WTC11 (cell line): ENCODE results near the gene YWHAQ. TPM values are rescaled to one million over a fixed set of nuclear protein-coding genes. Genes with fewer than 3 reads are reported as not detected.

Experiments used
- ATAC-seq: fragments of 200-7000 bp; cut with Tn5 transposase; 2 replicates; pipeline ENCODE4 v1.10.0; 2021; ENCODE audit warnings: mild to moderate bottlenecking, moderate library complexity
- CTCF ChIA-PET: fragments of 300-600 bp; sonication (Branson Sonifier 250); formaldehyde crosslinking; loops from one replicate; lab custom pipeline; 2021; ENCODE audit warnings: antibody characterized with exemption; lab: Charles Lee
- POLR2A ChIA-PET: fragments of 350-600 bp; sonication (Branson Sonifier 250); formaldehyde crosslinking; loops from one replicate; lab custom pipeline; 2021; ENCODE audit warnings: antibody characterized with exemption; lab: Charles Lee
- DNase-seq: peaks from one replicate; pipeline ENCODE4 v3.0.0; 2021; ENCODE audit warnings: low spot score
- H3K27ac Mint-ChIP-seq: 2 replicates; pipeline ENCODE4 v1.8.0; 2021; ENCODE audit warnings: mixed read lengths
- H3K27me3 Mint-ChIP-seq: 2 replicates; pipeline ENCODE4 v1.8.0; 2021; ENCODE audit warnings: low read depth, mild to moderate bottlenecking, moderate library complexity, mixed read lengths
- H3K36me3 Mint-ChIP-seq: 2 replicates; pipeline ENCODE4 v1.8.0; 2021; ENCODE audit warnings: mixed read lengths
- H3K4me1 Mint-ChIP-seq: 2 replicates; pipeline ENCODE4 v1.8.0; 2022; ENCODE audit warnings: mixed read lengths
- H3K4me3 Mint-ChIP-seq: 2 replicates; pipeline ENCODE4 v1.8.0; 2021; ENCODE audit warnings: mild to moderate bottlenecking, moderate library complexity, mixed read lengths
- H3K9me3 Mint-ChIP-seq: 2 replicates; pipeline ENCODE4 v1.8.0; 2021; ENCODE audit warnings: mixed read lengths
- CREB1 ChIP-seq: sonication (generic); formaldehyde crosslinking; IDR thresholded peaks from 2 replicates; pipeline ENCODE4 v1.8.0; 2023; ENCODE audit warnings: mild to moderate bottlenecking, missing genetic modification reagents
- ELF4 ChIP-seq: sonication (generic); formaldehyde crosslinking; IDR thresholded peaks from 2 replicates; pipeline ENCODE4 v1.8.1; 2022; ENCODE audit warnings: low read depth, mild to moderate bottlenecking, moderate library complexity, missing genetic modification reagents
- ESRRA ChIP-seq: sonication (generic); formaldehyde crosslinking; IDR thresholded peaks from 2 replicates; pipeline ENCODE4 v1.8.1; 2022; ENCODE audit warnings: mild to moderate bottlenecking, missing genetic modification reagents, borderline replicate concordance
- ETV6 ChIP-seq: sonication (generic); formaldehyde crosslinking; IDR thresholded peaks from 2 replicates; pipeline ENCODE4 v1.8.1; 2022; ENCODE audit warnings: mild to moderate bottlenecking, missing genetic modification reagents
- FOXJ3 ChIP-seq: sonication (generic); formaldehyde crosslinking; IDR thresholded peaks from 2 replicates; pipeline ENCODE4 v1.9.0; 2021; ENCODE audit warnings: missing genetic modification reagents, mild to moderate bottlenecking, borderline replicate concordance
- HMGA2 ChIP-seq: fragments of 250-450 bp; sonication (Bioruptor Pico); IDR thresholded peaks from 2 replicates; pipeline ENCODE4 v1.4.0; 2021; ENCODE audit warnings: mild to moderate bottlenecking, moderate library complexity
- JAZF1 ChIP-seq: fragments of 250-450 bp; sonication (Bioruptor Pico); IDR thresholded peaks from 2 replicates; pipeline ENCODE4 v1.9.0; 2021; ENCODE audit warnings: moderate library complexity, mild to moderate bottlenecking, inconsistent platforms
- JUN ChIP-seq: sonication (generic); formaldehyde crosslinking; IDR thresholded peaks from 2 replicates; pipeline ENCODE4 v1.8.0; 2023; ENCODE audit warnings: mild to moderate bottlenecking, missing genetic modification reagents
- NFATC4 ChIP-seq: fragments of 250-450 bp; sonication (Bioruptor Pico); IDR thresholded peaks from 2 replicates; pipeline ENCODE4 v1.9.0; 2021; ENCODE audit warnings: mild to moderate bottlenecking
- NFE2L1 ChIP-seq: sonication (generic); formaldehyde crosslinking; IDR thresholded peaks from 2 replicates; pipeline ENCODE4 v1.8.1; 2023; ENCODE audit warnings: missing genetic modification reagents
- NFYB ChIP-seq: sonication (generic); formaldehyde crosslinking; conservative IDR thresholded peaks from 2 replicates; pipeline ENCODE4 v1.8.0; 2022; ENCODE audit warnings: low read depth, missing genetic modification reagents
- NR1H2 ChIP-seq: sonication (generic); formaldehyde crosslinking; IDR thresholded peaks from 2 replicates; pipeline ENCODE4 v1.9.0; 2021; ENCODE audit warnings: mild to moderate bottlenecking, moderate library complexity, missing genetic modification reagents
- OVOL2 ChIP-seq: fragments of 250-450 bp; sonication (Bioruptor Pico); IDR thresholded peaks from 2 replicates; pipeline ENCODE4 v1.9.0; 2021; ENCODE audit warnings: mild to moderate bottlenecking, borderline replicate concordance
- SOX15 ChIP-seq: fragments of 250-450 bp; sonication (Bioruptor Pico); IDR thresholded peaks from 2 replicates; pipeline ENCODE4 v1.9.0; 2021; ENCODE audit warnings: mild to moderate bottlenecking
- ZBTB21 ChIP-seq: sonication (generic); formaldehyde crosslinking; IDR thresholded peaks from 2 replicates; pipeline ENCODE4 v1.8.1; 2023; ENCODE audit warnings: mild to moderate bottlenecking, missing genetic modification reagents, borderline replicate concordance
- ZNF138 ChIP-seq: sonication (generic); formaldehyde crosslinking; conservative IDR thresholded peaks from 2 replicates; pipeline ENCODE4 v1.8.1; 2022; ENCODE audit warnings: mild to moderate bottlenecking, moderate library complexity, missing genetic modification reagents
- ZNF317 ChIP-seq: sonication (generic); formaldehyde crosslinking; IDR thresholded peaks from 2 replicates; pipeline ENCODE4 v1.8.1; 2023; ENCODE audit warnings: low read depth, mild to moderate bottlenecking, moderate library complexity, missing genetic modification reagents, borderline replicate concordance
- ZNF416 ChIP-seq: fragments of 250-450 bp; sonication (Bioruptor Pico); IDR thresholded peaks from 2 replicates; pipeline ENCODE4 v1.9.0; 2021; ENCODE audit warnings: mild to moderate bottlenecking, inconsistent platforms
- ZNF423 ChIP-seq: fragments of 250-450 bp; sonication (Bioruptor Pico); IDR thresholded peaks from 2 replicates; pipeline ENCODE4 v2.1.2; 2022; ENCODE audit warnings: mild to moderate bottlenecking, moderate library complexity
- total RNA-seq: library from RNA; stranded (reverse); gene quantifications from 3 replicates; pipeline ENCODE4 v1.2.3, GENCODE V29; 2021
- TF ChIP-seq, protein P1 (sequence below): sonication (generic); formaldehyde crosslinking; IDR thresholded peaks from 2 replicates; pipeline ENCODE4 v1.8.1; 2022; ENCODE audit warnings: mild to moderate bottlenecking, moderate library complexity, missing genetic modification reagents
- TF ChIP-seq, protein P2 (sequence below): sonication (generic); formaldehyde crosslinking; IDR thresholded peaks from 2 replicates; pipeline ENCODE4 v1.8.0; 2023; ENCODE audit warnings: mild to moderate bottlenecking, missing genetic modification reagents
- TF ChIP-seq, protein P3 (sequence below): sonication (generic); formaldehyde crosslinking; IDR thresholded peaks from 2 replicates; pipeline ENCODE4 v1.8.1; 2023; ENCODE audit warnings: mild to moderate bottlenecking, missing genetic modification reagents
- TF ChIP-seq, protein P4 (sequence below): fragments of 250-450 bp; sonication (Bioruptor Pico); IDR thresholded peaks from 2 replicates; pipeline ENCODE4 v1.9.0; 2021; ENCODE audit warnings: moderate library complexity, mild to moderate bottlenecking, inconsistent platforms, borderline replicate concordance
- TF ChIP-seq, protein P5 (sequence below): sonication (generic); formaldehyde crosslinking; conservative IDR thresholded peaks from 2 replicates; pipeline ENCODE4 v1.8.1; 2023; ENCODE audit warnings: mild to moderate bottlenecking, low read depth, missing genetic modification reagents, moderate library complexity
- TF ChIP-seq, protein P6 (sequence below): sonication (generic); formaldehyde crosslinking; IDR thresholded peaks from 2 replicates; pipeline ENCODE4 v1.8.0; 2022; ENCODE audit warnings: mild to moderate bottlenecking, missing genetic modification reagents

Gene YWHAQ
- total RNA-seq, 1 experiment from 2014 or later: 395 TPM

DNA sequence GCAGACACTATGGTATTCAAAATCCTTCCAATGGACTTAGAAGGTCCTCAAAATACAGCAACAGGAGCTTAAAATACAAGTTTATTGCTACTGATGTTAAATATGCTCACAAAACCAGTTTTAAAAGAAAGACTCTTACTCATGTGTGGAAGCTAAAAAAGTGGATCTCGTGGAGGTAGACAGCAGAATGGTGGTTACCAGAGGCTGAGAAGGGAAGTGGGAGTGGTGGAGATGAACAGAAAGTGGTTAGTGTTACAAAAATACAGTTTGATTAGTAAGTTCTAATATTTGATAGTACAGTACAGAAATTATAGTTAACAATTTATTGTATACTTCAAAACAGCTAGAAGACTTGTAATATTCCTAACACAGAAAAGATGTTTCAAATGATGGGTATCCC, 87.2 kb downstream of the YWHAQ start:
- ChIA-PET POLR2A (interaction anchor here (0.5 kb wide), 1 partner anchor 20 kb away, joined by 4 read pairs; no protein-coding TSS in a partner anchor), CTCF (no interaction called here)
- DNase-seq (no peak), ATAC-seq (no peak)
- TF ChIP-seq, protein P1, sequence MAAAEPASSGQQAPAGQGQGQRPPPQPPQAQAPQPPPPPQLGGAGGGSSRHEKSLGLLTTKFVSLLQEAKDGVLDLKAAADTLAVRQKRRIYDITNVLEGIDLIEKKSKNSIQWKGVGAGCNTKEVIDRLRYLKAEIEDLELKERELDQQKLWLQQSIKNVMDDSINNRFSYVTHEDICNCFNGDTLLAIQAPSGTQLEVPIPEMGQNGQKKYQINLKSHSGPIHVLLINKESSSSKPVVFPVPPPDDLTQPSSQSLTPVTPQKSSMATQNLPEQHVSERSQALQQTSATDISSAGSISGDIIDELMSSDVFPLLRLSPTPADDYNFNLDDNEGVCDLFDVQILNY (CRISPR knock-in tag): no peak
- TF ChIP-seq ELF4 (CRISPR knock-in tag) (no peak), CREB1 (CRISPR knock-in tag) (no peak), NFYB (CRISPR knock-in tag) (no peak), JAZF1 (no peak), ESRRA (no peak), ETV6 (no peak), HMGA2 (no peak), NFE2L1 (no peak), SOX15 (CRISPR knock-in tag) (no peak), ZNF416 (CRISPR knock-in tag) (no peak), ZNF423 (CRISPR knock-in tag) (no peak), OVOL2 (CRISPR knock-in tag) (no peak), JUN (no peak), ZBTB21 (CRISPR knock-in tag) (no peak), ZNF317 (CRISPR knock-in tag) (no peak)
- TF ChIP-seq, protein P2, sequence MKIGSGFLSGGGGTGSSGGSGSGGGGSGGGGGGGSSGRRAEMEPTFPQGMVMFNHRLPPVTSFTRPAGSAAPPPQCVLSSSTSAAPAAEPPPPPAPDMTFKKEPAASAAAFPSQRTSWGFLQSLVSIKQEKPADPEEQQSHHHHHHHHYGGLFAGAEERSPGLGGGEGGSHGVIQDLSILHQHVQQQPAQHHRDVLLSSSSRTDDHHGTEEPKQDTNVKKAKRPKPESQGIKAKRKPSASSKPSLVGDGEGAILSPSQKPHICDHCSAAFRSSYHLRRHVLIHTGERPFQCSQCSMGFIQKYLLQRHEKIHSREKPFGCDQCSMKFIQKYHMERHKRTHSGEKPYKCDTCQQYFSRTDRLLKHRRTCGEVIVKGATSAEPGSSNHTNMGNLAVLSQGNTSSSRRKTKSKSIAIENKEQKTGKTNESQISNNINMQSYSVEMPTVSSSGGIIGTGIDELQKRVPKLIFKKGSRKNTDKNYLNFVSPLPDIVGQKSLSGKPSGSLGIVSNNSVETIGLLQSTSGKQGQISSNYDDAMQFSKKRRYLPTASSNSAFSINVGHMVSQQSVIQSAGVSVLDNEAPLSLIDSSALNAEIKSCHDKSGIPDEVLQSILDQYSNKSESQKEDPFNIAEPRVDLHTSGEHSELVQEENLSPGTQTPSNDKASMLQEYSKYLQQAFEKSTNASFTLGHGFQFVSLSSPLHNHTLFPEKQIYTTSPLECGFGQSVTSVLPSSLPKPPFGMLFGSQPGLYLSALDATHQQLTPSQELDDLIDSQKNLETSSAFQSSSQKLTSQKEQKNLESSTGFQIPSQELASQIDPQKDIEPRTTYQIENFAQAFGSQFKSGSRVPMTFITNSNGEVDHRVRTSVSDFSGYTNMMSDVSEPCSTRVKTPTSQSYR (CRISPR knock-in tag): no peak
- TF ChIP-seq, protein P3, sequence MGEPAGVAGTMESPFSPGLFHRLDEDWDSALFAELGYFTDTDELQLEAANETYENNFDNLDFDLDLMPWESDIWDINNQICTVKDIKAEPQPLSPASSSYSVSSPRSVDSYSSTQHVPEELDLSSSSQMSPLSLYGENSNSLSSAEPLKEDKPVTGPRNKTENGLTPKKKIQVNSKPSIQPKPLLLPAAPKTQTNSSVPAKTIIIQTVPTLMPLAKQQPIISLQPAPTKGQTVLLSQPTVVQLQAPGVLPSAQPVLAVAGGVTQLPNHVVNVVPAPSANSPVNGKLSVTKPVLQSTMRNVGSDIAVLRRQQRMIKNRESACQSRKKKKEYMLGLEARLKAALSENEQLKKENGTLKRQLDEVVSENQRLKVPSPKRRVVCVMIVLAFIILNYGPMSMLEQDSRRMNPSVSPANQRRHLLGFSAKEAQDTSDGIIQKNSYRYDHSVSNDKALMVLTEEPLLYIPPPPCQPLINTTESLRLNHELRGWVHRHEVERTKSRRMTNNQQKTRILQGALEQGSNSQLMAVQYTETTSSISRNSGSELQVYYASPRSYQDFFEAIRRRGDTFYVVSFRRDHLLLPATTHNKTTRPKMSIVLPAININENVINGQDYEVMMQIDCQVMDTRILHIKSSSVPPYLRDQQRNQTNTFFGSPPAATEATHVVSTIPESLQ (CRISPR knock-in tag): no peak
- TF ChIP-seq, protein P4, sequence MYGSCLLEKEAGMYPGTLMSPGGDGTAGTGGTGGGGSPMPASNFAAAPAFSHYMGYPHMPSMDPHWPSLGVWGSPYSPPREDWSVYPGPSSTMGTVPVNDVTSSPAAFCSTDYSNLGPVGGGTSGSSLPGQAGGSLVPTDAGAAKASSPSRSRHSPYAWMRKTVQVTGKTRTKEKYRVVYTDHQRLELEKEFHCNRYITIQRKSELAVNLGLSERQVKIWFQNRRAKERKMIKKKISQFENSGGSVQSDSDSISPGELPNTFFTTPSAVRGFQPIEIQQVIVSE (CRISPR knock-in tag): no peak
- H3K4me3 Mint-ChIP-seq: no peak overlapping the region
- 0 out of 2 replicates have a peak, but pooled peaks cover 3% of the 10 kb centered on the region for H3K36me3 Mint-ChIP-seq
- H3K27ac Mint-ChIP-seq: no peak overlapping the region
- H3K4me1 Mint-ChIP-seq: peaks cover 19% of the 10 kb centered on the region
- no peaks in the 10 kb centered on the region for H3K9me3 Mint-ChIP-seq
- no peaks in the 10 kb centered on the region for H3K27me3 Mint-ChIP-seq

DNA sequence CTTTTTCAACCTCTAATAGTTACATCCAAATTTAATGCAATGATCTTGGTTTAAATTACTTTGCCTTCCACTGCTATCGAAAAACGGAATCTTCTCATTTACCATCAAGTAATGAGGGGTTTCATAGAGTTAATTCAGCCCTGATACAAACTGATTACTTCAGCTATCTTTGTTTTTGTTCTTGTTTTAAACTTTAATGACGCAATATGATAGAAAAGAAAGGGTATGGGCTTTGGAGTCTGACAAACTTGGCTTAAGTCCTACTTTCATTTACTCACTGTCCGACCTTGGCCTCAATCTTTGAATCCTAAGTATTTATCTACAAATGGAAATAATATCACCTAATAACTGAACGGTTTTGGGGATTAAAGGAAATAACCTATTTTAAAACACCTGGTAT, 91.3 kb downstream of the YWHAQ start:
- ChIA-PET POLR2A (no interaction called here), CTCF (interaction anchor here (1.3 kb wide), 1 partner anchor 15 kb away, joined by 7 read pairs; no protein-coding TSS in a partner anchor)
- DNase-seq (no peak), ATAC-seq (no peak)
- Mint-ChIP-seq H3K36me3 (0 out of 2 replicates have a peak, but pooled peaks cover 3% of the 10 kb centered on the region), H3K9me3 (no peaks in the 10 kb centered on the region), H3K4me3 (no peak overlapping the region), H3K27me3 (no peaks in the 10 kb centered on the region), H3K4me1 (0 out of 2 replicates have a peak, but pooled peaks cover 5% of the 10 kb centered on the region), H3K27ac (no peak overlapping the region; the same call in 1 of the 2 replicates)
- no peak for TF ChIP-seq JUN
- TF ChIP-seq NR1H2: no peak
- TF ChIP-seq ZNF138: no peak
- TF ChIP-seq NFATC4: no peak
- TF ChIP-seq, protein P5, sequence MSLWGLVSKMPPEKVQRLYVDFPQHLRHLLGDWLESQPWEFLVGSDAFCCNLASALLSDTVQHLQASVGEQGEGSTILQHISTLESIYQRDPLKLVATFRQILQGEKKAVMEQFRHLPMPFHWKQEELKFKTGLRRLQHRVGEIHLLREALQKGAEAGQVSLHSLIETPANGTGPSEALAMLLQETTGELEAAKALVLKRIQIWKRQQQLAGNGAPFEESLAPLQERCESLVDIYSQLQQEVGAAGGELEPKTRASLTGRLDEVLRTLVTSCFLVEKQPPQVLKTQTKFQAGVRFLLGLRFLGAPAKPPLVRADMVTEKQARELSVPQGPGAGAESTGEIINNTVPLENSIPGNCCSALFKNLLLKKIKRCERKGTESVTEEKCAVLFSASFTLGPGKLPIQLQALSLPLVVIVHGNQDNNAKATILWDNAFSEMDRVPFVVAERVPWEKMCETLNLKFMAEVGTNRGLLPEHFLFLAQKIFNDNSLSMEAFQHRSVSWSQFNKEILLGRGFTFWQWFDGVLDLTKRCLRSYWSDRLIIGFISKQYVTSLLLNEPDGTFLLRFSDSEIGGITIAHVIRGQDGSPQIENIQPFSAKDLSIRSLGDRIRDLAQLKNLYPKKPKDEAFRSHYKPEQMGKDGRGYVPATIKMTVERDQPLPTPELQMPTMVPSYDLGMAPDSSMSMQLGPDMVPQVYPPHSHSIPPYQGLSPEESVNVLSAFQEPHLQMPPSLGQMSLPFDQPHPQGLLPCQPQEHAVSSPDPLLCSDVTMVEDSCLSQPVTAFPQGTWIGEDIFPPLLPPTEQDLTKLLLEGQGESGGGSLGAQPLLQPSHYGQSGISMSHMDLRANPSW (CRISPR knock-in tag): no peak
- TF ChIP-seq, protein P6, sequence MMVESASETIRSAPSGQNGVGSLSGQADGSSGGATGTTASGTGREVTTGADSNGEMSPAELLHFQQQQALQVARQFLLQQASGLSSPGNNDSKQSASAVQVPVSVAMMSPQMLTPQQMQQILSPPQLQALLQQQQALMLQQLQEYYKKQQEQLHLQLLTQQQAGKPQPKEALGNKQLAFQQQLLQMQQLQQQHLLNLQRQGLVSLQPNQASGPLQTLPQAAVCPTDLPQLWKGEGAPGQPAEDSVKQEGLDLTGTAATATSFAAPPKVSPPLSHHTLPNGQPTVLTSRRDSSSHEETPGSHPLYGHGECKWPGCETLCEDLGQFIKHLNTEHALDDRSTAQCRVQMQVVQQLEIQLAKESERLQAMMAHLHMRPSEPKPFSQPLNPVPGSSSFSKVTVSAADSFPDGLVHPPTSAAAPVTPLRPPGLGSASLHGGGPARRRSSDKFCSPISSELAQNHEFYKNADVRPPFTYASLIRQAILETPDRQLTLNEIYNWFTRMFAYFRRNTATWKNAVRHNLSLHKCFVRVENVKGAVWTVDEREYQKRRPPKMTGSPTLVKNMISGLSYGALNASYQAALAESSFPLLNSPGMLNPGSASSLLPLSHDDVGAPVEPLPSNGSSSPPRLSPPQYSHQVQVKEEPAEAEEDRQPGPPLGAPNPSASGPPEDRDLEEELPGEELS (CRISPR knock-in tag): no peak
- TF ChIP-seq FOXJ3: no peak
